Gastrocnemius medialis (tissue), 4 donors: ENCODE measurements around the gene ACVR1B. TPM values are rescaled to one million over a fixed set of nuclear protein-coding genes. Genes with fewer than 3 reads are reported as not detected.

ENCODE experiments used
- ATAC-seq, 2 donors: fragments of 150-250 bp; one replicate each; pipeline ENCODE4 v1.9.1; 2016
- DNase-seq, 2 donors: peaks; one replicate each; pipeline ENCODE4 v3.0.0-alpha.2; 2019
- H3K27ac ChIP-seq, 4 donors: fragments of 200-600 bp; sonication (generic); 1 replicate in 1 of 4; 2 replicates in 3 of 4; pipeline ENCODE4 v1.5.1; 2016 to 2018; ENCODE audit warnings: mild to moderate bottlenecking in 2 of 4, moderate library complexity in 1 of 4
- H3K27me3 ChIP-seq, 3 donors: fragments of 200-600 bp; sonication (generic) in 2 of 3; 1 replicate in 1 of 3; 2 replicates in 2 of 3; pipeline versions ENCODE4 v1.5.1 to v1.6.0; 2016 to 2019; ENCODE audit warnings: mild to moderate bottlenecking in 1 of 3, moderate library complexity in 1 of 3
- H3K36me3 ChIP-seq, 2 donors: fragments of 200-600 bp; sonication (generic) in 1 of 2; one replicate each; pipeline ENCODE4 v1.5.1; 2017 to 2018
- H3K4me1 ChIP-seq, 2 donors: fragments of 200-600 bp; sonication (generic) in 1 of 2; one replicate each; pipeline ENCODE4 v1.5.1; 2016 to 2017; ENCODE audit warnings: mild to moderate bottlenecking in 2 of 2
- H3K4me3 ChIP-seq, 4 donors: fragments of 200-600 bp; sonication (generic) in 3 of 4; 1 replicate in 1 of 4; 2 replicates in 3 of 4; pipeline ENCODE4 v1.5.1; 2016 to 2019; ENCODE audit warnings: mild to moderate bottlenecking in 2 of 4
- H3K9me3 ChIP-seq, 3 donors: fragments of 200-600 bp; sonication (generic) in 2 of 3; 1 replicate in 1 of 3; 2 replicates in 2 of 3; pipeline ENCODE4 v1.5.1; 2016 to 2019
- POLR2A ChIP-seq, 2 donors: fragments of 450-650 bp; IDR thresholded peaks; one replicate each; pipeline ENCODE4 v1.6.1; 2017; ENCODE audit warnings: antibody characterized with exemption in 2 of 2, mild to moderate bottlenecking in 2 of 2, moderate library complexity in 2 of 2
- in situ Hi-C, 4 donors: fragments of 200-750 bp; cut with MboI; loops; one replicate each; pipeline versions ENCODE4 v1.15.0 to v1.8.0; 2017; ENCODE audit warnings: low sequenced_read_pairs in 4 of 4
- intact Hi-C: fragments of 100-400 bp; cut with DNase I; formaldehyde crosslinking; loops from one replicate; pipeline ENCODE4 v1.15.1; 2023; ENCODE audit warnings: low total_unique reads
- total RNA-seq, 4 donors: library from RNA; depleted of rRNA; stranded (reverse); fragments of >200 nt; gene quantifications; one replicate each; pipeline versions ENCODE4 v1.1.0 to v1.2.3, GENCODE V29; 2016
- TF ChIP-seq, protein P1 (sequence below), 5 experiments: fragments of 450-650 bp in 3 of 5; fragments of 200-600 bp in 2 of 5; sonication (generic) in 2 of 5; IDR thresholded peaks in 4 of 5; conservative IDR thresholded peaks in 1 of 5; 1 replicate in 4 of 5; 2 replicates in 1 of 5; pipeline ENCODE4 v1.5.1; 2016 to 2019; ENCODE audit warnings: antibody characterized with exemption in 5 of 5, mild to moderate bottlenecking in 3 of 5, moderate library complexity in 3 of 5

ACVR1B gene
- total RNA-seq, 4 donors from 2014 or later, result 8.7 to 15.9 (median 10.1) TPM

DNA sequence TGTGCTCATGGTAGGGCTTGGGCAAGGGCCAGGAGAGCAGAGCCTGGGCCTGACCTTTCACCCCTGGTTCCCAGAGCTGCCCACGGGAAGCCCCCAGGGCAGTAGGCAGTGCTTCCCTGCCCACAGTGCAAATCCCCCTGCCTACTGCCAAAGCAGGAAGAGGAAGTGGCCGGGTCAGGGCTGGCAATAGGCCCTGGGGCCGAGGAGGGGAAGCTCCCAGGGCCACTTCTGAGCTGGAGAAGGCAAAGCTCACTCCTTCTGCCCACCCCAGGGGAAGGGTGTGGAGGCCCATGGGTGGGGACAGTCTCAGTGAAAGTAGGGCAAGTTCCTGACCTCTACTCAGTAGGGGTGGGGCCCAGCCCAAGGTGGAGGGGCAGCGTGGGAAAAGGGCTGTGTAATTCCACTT lies 94.3 kb downstream of the ACVR1B start:
- Histone ChIP-seq H3K9me3 (no peaks in the 10 kb centered on the region), H3K27ac (peak overlapping the region; percentile 90 to 98 (median 94)), H3K4me1 (peaks cover 67 to 71% of the 10 kb centered on the region in 2 donors), H3K27me3 (no peaks in the 10 kb centered on the region), H3K36me3 (no peaks in the 10 kb centered on the region), H3K4me3 (peak overlapping the region; percentile 52 to 74 (median 61))
- DNase-seq (no peak), ATAC-seq (no peak)
- in situ Hi-C loops (no loop called here), intact Hi-C loops (no loop called here)
- TF ChIP-seq POLR2A (IDR thresholded peaks at IDR 0.05), result peak; percentile 11 to 37
- TF ChIP-seq, protein P1, sequence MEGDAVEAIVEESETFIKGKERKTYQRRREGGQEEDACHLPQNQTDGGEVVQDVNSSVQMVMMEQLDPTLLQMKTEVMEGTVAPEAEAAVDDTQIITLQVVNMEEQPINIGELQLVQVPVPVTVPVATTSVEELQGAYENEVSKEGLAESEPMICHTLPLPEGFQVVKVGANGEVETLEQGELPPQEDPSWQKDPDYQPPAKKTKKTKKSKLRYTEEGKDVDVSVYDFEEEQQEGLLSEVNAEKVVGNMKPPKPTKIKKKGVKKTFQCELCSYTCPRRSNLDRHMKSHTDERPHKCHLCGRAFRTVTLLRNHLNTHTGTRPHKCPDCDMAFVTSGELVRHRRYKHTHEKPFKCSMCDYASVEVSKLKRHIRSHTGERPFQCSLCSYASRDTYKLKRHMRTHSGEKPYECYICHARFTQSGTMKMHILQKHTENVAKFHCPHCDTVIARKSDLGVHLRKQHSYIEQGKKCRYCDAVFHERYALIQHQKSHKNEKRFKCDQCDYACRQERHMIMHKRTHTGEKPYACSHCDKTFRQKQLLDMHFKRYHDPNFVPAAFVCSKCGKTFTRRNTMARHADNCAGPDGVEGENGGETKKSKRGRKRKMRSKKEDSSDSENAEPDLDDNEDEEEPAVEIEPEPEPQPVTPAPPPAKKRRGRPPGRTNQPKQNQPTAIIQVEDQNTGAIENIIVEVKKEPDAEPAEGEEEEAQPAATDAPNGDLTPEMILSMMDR (IDR thresholded peaks at IDR 0.05 in 4 of 5, conservative IDR thresholded peaks at IDR 0.05 in 1 of 5), result no peak

Other genes starting within 250 kb of the ACVR1B start
- gene FIGNL2, start 103.0 kb upstream of the ACVR1B start, total RNA-seq, result under 1 TPM in 2 of 4 donors, not detected in 2; 0.07 to 0.25 TPM
- not detected for gene ANKRD33, start 63.6 kb upstream of the ACVR1B start, total RNA-seq
- 10 to 100 TPM; 37.1 to 53.5 (median 43.3) TPM for gene ACVRL1, start 44.2 kb upstream of the ACVR1B start, total RNA-seq
- gene TAMALIN, start 55.2 kb downstream of the ACVR1B start, total RNA-seq, result 10 to 100 TPM in 2 of 4 donors, 1 to 10 TPM in 2; 9.3 to 14.9 (median 11.8) TPM
- gene NR4A1, start 99.7 kb downstream of the ACVR1B start, total RNA-seq, result 100 to 1,000 TPM in 2 of 4 donors, 10 to 100 TPM in 2; 36.3 to 248 (median 90.1) TPM
- gene ATG101, start 118.3 kb downstream of the ACVR1B start, total RNA-seq, result 10 to 100 TPM; 23.3 to 49.4 (median 37.3) TPM
- not detected for gene SMIM41, start 128.0 kb downstream of the ACVR1B start, total RNA-seq
- under 1 TPM in 2 of 4 donors, not detected in 2; 0.13 to 0.26 TPM for gene KRT80, start 240.3 kb downstream of the ACVR1B start, total RNA-seq